CD4-positive, alpha-beta memory T cell (primary cell): ENCODE data around the gene FBN3. TPM values are rescaled to one million over a fixed set of nuclear protein-coding genes. Genes with fewer than 3 reads are reported as not detected.
"Not testable (repeated sequence)": the region's sequence is repeated elsewhere in the genome, so short reads cannot be mapped to it uniquely, and the experiment has no call there.

Experiments used
- CTCF ChIA-PET: fragments of 350-600 bp; sonication (Branson Sonifier 250); formaldehyde crosslinking; loops from one replicate; lab custom pipeline; 2021; ENCODE audit warnings: inconsistent platforms; ENCODE audit not compliant: partially characterized antibody; lab: Charles Lee
- POLR2A ChIA-PET: fragments of 350-600 bp; sonication (Branson Sonifier 250); formaldehyde crosslinking; loops from one replicate; lab custom pipeline; 2021; ENCODE audit not compliant: partially characterized antibody; lab: Charles Lee
- DNase-seq, 5 donors: peaks; one replicate each; pipeline versions ENCODE4 v3.0.0 to v3.0.0-alpha.2; 2020 to 2022; ENCODE audit warnings: mixed read lengths in 1 of 5
- H3K27ac ChIP-seq: one replicate; pipeline ENCODE4 v1.7.0; 2013; ENCODE audit warnings: low read depth, low read length
- H3K27me3 ChIP-seq: 2 replicates; pipeline ENCODE4 v1.7.0; 2013; ENCODE audit warnings: mild to moderate bottlenecking, low read length, moderate library complexity; ENCODE audit not compliant: insufficient read depth
- H3K36me3 ChIP-seq: 2 replicates; pipeline ENCODE4 v1.7.0; 2013; ENCODE audit warnings: mild to moderate bottlenecking, low read length, moderate library complexity; ENCODE audit not compliant: insufficient read depth
- H3K4me1 ChIP-seq: 2 replicates; pipeline ENCODE4 v1.7.0; 2013; ENCODE audit warnings: mild to moderate bottlenecking, low read length, moderate library complexity; ENCODE audit not compliant: insufficient read depth
- H3K4me3 ChIP-seq, 2 donors: one replicate each; pipeline ENCODE4 v1.7.0; 2013; ENCODE audit warnings: low read length in 2 of 2, mild to moderate bottlenecking in 1 of 2
- H3K9me3 ChIP-seq, 2 donors: one replicate each; pipeline ENCODE4 v1.7.0; 2013; ENCODE audit warnings: low read length in 2 of 2, control low read depth in 1 of 2; ENCODE audit not compliant: control insufficient read depth in 1 of 2
- H3K27ac Mint-ChIP-seq, 7 donors: one replicate each; pipeline ENCODE4 v1.8.0; 2020 to 2021; ENCODE audit warnings: mixed read lengths in 7 of 7, mild to moderate bottlenecking in 6 of 7, inconsistent platforms in 3 of 7, moderate library complexity in 3 of 7
- H3K27me3 Mint-ChIP-seq, 2 donors: one replicate each; pipeline ENCODE4 v1.8.0; 2020 to 2021; ENCODE audit warnings: mixed read lengths in 2 of 2
- H3K36me3 Mint-ChIP-seq, 2 donors: one replicate each; pipeline ENCODE4 v1.8.0; 2020 to 2021; ENCODE audit warnings: mixed read lengths in 2 of 2, inconsistent platforms in 1 of 2, mild to moderate bottlenecking in 1 of 2
- H3K4me1 Mint-ChIP-seq, 4 donors: one replicate each; pipeline ENCODE4 v1.8.0; 2020 to 2021; ENCODE audit warnings: mixed read lengths in 4 of 4, mild to moderate bottlenecking in 1 of 4
- H3K4me3 Mint-ChIP-seq, 8 donors: one replicate each; pipeline ENCODE4 v1.8.0; 2020 to 2021; ENCODE audit warnings: mixed read lengths in 8 of 8, mild to moderate bottlenecking in 7 of 8, moderate library complexity in 6 of 8, inconsistent platforms in 3 of 8
- H3K9me3 Mint-ChIP-seq, 8 donors: one replicate each; pipeline ENCODE4 v1.8.0; 2020 to 2021; ENCODE audit warnings: mixed read lengths in 8 of 8, mild to moderate bottlenecking in 5 of 8, inconsistent platforms in 3 of 8, moderate library complexity in 1 of 8
- intact Hi-C: fragments of 100-400 bp; cut with micrococcal nuclease; formaldehyde crosslinking; loops from one replicate; pipeline ENCODE4 v1.15.1; 2023
- polyA plus RNA-seq, 2 donors: library from polyadenylated mRNA; unstranded; fragments of 300-500 nt; fragmentation: Illumina TruSeq; gene quantifications; one replicate each; pipeline ENCODE4 v1.2.3, GENCODE V29; 2021
- total RNA-seq, 2 experiments: library from RNA; stranded (reverse); gene quantifications; one replicate each; pipeline ENCODE4 v1.2.3, GENCODE V29; 2021

The FBN3 gene
- total and polyA plus RNA-seq, 4 experiments from 2014 or later = not detected

DNA sequence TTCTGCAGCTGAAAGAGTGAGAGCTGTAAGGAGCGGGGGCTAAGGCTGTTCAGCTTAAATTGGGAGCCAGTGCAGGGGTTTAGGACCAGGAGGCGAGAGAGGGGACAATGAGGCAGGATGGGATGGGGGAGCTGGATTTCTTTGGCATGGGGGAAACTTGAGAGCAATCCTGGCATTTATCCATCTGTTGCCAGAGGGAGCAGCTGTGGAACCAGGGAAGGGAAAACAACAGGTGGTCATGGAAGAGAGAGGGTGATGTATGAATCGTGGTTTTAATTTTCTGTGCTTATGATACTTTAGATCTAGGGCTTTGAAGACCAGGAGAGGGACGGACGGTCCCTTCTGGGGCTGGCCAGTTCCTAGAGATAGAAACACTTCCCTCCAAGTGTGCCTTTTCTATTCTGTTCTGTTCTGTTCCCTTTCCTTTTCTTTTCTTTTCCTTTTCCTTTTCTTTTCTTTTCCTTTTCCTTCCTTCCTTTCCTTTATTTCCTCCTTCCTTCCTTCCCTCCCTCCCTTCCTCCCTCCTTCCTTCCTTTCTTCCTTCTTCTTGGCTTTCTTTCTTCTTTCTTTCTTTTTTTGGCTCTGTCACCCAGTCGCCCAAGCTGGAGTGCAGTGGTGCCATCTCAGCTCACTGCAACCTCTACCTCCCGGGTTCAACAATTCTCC is 112.8 kb downstream of the FBN3 start:
- Histone ChIP-seq H3K4me1 (no peaks in the 10 kb centered on the region), H3K36me3 (no peaks in the 10 kb centered on the region), H3K27me3 (no peaks in the 10 kb centered on the region), H3K4me3 (no peak overlapping the region), H3K9me3 (no peaks in the 10 kb centered on the region), H3K27ac (no peak overlapping the region)
- no peak overlapping the region for H3K4me3 Mint-ChIP-seq
- DNase-seq = no peak
- ChIA-PET CTCF (interaction anchor here (0.9 kb wide), 1 partner anchor 11 kb away, joined by 3 read pairs; no protein-coding TSS in a partner anchor), POLR2A (interaction anchor here (0.5 kb wide), 1 partner anchor 34 kb away, joined by 3 read pairs; no protein-coding TSS in a partner anchor)
- no peak overlapping the region for H3K27ac Mint-ChIP-seq
- H3K9me3 Mint-ChIP-seq = no peaks in the 10 kb centered on the region
- peaks cover 0 to 2% (median 0%) of the 10 kb centered on the region in 4 donors for H3K4me1 Mint-ChIP-seq
- H3K36me3 Mint-ChIP-seq = no peaks in the 10 kb centered on the region
- H3K27me3 Mint-ChIP-seq = peaks cover 11% of the 10 kb centered on the region in 2 donors
- intact Hi-C loops = no loop called here

DNA sequence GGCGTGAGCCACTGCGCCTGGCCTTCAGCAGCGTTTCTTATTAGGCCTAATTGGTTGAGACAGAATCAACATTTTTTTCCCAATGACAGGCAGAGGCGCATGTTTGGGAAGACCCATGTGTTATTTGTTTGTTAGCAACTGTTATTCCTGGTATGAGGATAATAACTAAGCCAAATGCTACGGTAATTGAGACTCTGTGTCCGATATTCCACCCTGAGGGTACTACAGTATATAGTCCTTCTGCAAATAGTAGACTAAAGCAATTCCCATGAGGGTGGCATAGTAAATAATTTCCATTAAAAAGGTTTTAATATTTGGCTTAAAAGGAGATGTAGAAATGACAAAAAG is 115.2 kb downstream of the FBN3 start:
- H3K9me3 ChIP-seq = no peaks in the 10 kb centered on the region
- H3K36me3 ChIP-seq = no peaks in the 10 kb centered on the region
- ChIA-PET POLR2A (no interaction called here), CTCF (no interaction called here)
- no peaks in the 10 kb centered on the region for H3K36me3 Mint-ChIP-seq
- no peak overlapping the region for H3K27ac ChIP-seq
- intact Hi-C loops = no loop called here
- no peak overlapping the region for H3K27ac Mint-ChIP-seq
- H3K4me3 Mint-ChIP-seq = no peak overlapping the region
- no peaks in the 10 kb centered on the region for H3K4me1 Mint-ChIP-seq
- no peak overlapping the region for H3K4me3 ChIP-seq
- no peak for DNase-seq
- no peaks in the 10 kb centered on the region for H3K27me3 ChIP-seq
- H3K9me3 Mint-ChIP-seq = no peaks in the 10 kb centered on the region
- peaks cover 8 to 9% of the 10 kb centered on the region in 2 donors for H3K27me3 Mint-ChIP-seq
- no peaks in the 10 kb centered on the region for H3K4me1 ChIP-seq

DNA sequence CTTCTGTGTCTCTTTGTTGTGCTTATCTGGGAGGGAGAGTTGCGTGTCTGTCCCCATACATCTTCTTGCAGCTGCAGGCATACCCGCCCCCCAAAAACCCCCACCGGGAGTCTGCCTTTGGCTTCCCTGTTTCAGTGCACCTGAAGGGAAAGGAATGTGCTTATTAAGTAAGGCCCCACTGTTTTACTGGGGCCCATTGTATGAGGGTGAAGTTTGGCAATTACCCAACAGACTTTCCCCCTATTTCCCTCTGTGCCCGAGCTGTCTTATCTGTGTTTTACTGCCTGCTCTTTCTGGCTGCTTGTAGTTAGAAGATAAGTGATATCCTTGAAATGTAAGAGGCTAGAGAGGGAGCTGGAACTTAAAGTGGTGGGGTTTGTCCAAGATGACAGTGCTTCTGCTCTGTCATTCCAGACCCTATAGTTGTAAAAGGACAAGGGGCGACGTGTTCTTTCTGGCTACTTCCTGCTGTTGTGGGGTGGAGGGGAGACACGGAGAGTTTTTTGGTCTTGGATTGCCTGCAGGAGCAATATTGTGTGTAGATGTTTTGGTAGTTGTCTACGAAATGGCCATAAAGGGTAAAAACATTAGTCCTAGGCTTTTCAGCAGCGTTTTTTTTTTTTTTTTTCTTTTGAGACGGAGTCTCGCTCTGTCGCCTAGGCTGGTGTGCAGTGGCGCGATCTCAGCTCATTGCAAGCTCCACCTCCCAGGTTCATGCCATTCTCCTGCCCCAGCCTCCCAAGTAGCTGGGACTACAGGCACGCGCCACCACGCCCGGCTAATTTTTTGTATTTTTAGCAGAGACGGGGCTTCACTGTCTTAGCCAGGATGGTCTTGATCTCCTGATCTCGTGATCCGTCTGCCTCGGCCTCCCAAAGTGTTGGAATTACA is 115.9 kb downstream of the FBN3 start:
- H3K27ac Mint-ChIP-seq, H3K27ac ChIP-seq, DNase-seq, H3K4me1 Mint-ChIP-seq, POLR2A ChIA-PET, H3K36me3 ChIP-seq, CTCF ChIA-PET, H3K9me3 ChIP-seq, H3K36me3 Mint-ChIP-seq, H3K9me3 Mint-ChIP-seq, H3K4me1 ChIP-seq, intact Hi-C loops, H3K4me3 ChIP-seq, H3K27me3 ChIP-seq, H3K27me3 Mint-ChIP-seq: not testable (repeated sequence)
- H3K4me3 Mint-ChIP-seq = peak overlapping the region in 1 of 8 donors; percentile 1

DNA sequence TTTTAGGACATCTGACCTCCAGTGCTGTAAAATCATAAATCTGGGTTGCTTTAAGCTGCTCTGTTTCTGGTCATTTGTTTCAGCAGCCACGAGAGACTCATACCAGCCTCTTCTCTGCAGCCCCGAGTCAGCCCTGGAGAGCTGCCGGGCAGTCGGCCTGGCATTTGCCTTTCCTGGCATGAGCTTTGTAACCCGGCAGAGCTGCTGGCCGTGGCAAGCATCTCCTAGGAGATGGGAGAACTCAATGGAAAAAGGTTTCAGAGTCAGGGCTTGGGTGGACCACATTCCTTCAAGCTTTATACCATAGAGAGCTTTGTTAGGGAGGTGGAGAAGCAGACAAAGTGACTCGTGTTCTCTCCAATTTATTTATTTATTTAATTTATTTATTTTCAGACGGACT is 118.4 kb downstream of the FBN3 start:
- H3K4me3 Mint-ChIP-seq = no peak overlapping the region
- no peaks in the 10 kb centered on the region for H3K9me3 ChIP-seq
- POLR2A ChIA-PET = no interaction called here
- no peak overlapping the region for H3K27ac Mint-ChIP-seq
- CTCF ChIA-PET = interaction anchor here (1.5 kb wide), 1 partner anchor 87 kb away, joined by 4 read pairs; the partner anchor contains the start of gene TIMM44
- no peaks in the 10 kb centered on the region for H3K27me3 ChIP-seq
- no peak overlapping the region for H3K4me3 ChIP-seq
- H3K4me1 ChIP-seq = no peaks in the 10 kb centered on the region
- intact Hi-C loops = no loop called here
- H3K9me3 Mint-ChIP-seq = no peaks in the 10 kb centered on the region
- DNase-seq = no peak
- H3K36me3 ChIP-seq = no peaks in the 10 kb centered on the region
- peaks cover 3% of the 10 kb centered on the region in 2 donors for H3K27me3 Mint-ChIP-seq
- no peaks in the 10 kb centered on the region for H3K4me1 Mint-ChIP-seq
- no peak overlapping the region for H3K27ac ChIP-seq
- no peaks in the 10 kb centered on the region for H3K36me3 Mint-ChIP-seq

DNA sequence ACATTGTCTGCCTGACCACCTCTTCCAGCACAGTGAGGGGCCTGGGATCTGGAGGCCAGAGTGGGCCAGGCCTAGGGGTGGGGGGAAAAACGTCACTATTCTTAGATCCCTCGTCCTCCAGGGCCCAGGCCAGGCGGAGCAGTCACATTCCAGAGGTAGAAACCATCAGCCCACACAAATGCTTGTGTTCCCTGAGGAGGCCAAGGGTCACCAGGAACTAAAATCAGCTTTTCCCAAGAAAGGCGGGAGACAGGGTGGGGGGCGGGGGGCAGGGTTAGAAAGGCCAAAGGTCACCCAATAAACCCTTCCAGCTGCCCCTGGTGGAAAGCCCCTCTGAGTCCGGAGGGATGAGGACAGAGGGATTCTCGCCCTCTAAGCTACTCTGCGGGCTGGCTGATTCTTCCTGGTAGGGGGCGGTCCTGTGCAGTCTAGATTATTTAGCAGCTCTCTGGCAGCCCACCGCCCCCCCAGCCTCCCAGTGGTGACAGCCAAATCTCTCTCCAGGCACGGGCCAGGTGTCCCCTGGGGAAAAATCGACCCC is 120.4 kb downstream of the FBN3 start:
- CTCF ChIA-PET = no interaction called here
- no peaks in the 10 kb centered on the region for H3K4me1 Mint-ChIP-seq

DNA sequence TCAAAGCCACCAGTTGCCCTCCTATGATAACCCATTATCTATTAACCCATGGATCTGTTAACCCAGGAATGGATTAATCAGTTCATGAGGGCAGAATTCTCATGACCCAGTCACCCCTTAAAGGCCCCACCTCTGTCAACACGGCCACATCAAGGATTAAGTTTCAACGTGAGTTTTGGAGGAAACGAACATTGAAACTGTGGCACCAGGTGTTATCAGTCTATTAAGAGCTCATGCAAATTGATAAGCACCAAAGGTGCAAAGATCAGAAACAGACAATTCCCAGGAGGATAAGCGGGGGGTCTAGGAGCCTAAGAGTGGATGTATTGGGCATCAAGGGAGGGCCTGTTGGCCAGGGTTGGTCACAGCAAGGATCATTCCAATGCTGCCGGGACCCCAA is 124.1 kb downstream of the FBN3 start:
- ChIA-PET CTCF (interaction anchor here (1.7 kb wide), 1 partner anchor 23 kb away, joined by 6 read pairs; no protein-coding TSS in a partner anchor), POLR2A (no interaction called here)
- Histone ChIP-seq H3K27me3 (no peaks in the 10 kb centered on the region), H3K36me3 (no peaks in the 10 kb centered on the region), H3K9me3 (no peaks in the 10 kb centered on the region), H3K4me1 (no peaks in the 10 kb centered on the region), H3K4me3 (no peak overlapping the region), H3K27ac (no peak overlapping the region)
- DNase-seq = no peak
- intact Hi-C loops = no loop called here
- Mint-ChIP-seq H3K27me3 (no peaks in the 10 kb centered on the region), H3K4me3 (no peak overlapping the region), H3K9me3 (no peaks in the 10 kb centered on the region), H3K36me3 (no peaks in the 10 kb centered on the region), H3K27ac (no peak overlapping the region), H3K4me1 (no peaks in the 10 kb centered on the region)

More for the DNA sequence above, 120.4 kb downstream of the FBN3 start:
- no peak overlapping the region for H3K27ac Mint-ChIP-seq
- POLR2A ChIA-PET = no interaction called here
- intact Hi-C loops = no loop called here
- peaks cover 2 to 3% of the 10 kb centered on the region in 2 donors for H3K27me3 Mint-ChIP-seq
- H3K9me3 Mint-ChIP-seq = no peaks in the 10 kb centered on the region
- Histone ChIP-seq H3K27me3 (no peaks in the 10 kb centered on the region), H3K36me3 (no peaks in the 10 kb centered on the region), H3K4me1 (no peaks in the 10 kb centered on the region), H3K27ac (no peak overlapping the region), H3K4me3 (no peak overlapping the region), H3K9me3 (no peaks in the 10 kb centered on the region)
- DNase-seq = no peak
- H3K4me3 Mint-ChIP-seq = no peak overlapping the region
- no peaks in the 10 kb centered on the region for H3K36me3 Mint-ChIP-seq

DNA sequence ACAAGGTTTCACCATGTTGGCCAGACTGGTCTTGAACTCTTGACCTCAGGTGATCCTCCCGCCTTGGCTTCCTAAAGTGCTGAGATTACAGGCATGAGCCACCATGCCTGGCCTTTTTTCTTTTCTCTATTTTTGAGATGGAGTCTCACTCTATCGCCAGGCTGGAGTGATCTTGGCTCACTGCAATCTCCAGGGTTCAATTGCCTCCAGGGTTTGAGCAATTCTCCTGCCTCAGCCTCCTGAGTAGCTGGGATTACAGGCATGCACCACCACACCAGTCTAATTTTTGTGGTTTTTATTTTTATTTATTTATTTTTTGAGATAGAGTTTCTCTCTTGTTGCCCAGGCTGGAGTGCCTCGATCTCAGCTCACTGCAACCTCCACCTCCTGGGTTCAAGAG is 125.1 kb downstream of the FBN3 start:
- H3K4me1 Mint-ChIP-seq, POLR2A ChIA-PET, H3K27me3 ChIP-seq, H3K36me3 Mint-ChIP-seq, intact Hi-C loops, H3K9me3 Mint-ChIP-seq, H3K27ac ChIP-seq, H3K4me3 Mint-ChIP-seq, H3K36me3 ChIP-seq, H3K4me1 ChIP-seq, H3K27me3 Mint-ChIP-seq, DNase-seq, H3K9me3 ChIP-seq, H3K4me3 ChIP-seq, H3K27ac Mint-ChIP-seq: not testable (repeated sequence)
- CTCF ChIA-PET = interaction anchor here (1.7 kb wide), 1 partner anchor 22 kb away, joined by 6 read pairs; no protein-coding TSS in a partner anchor
